Measurements from ENCODE around the gene THRB.
A peak's percentile ranks its signal among the peaks of the same experiment; 100 is the strongest.

The THRB gene

GRCh38 chr3:24195504-24196230 lies 299.0 kb downstream of the THRB start:
- H3K14ac ChIP-seq (ENCODE audit: low read length in 2 of 2) = no peak overlapping the region
- no peaks in the 10 kb centered on the region for H3K36me3 ChIP-seq (ENCODE audit: control insufficient read depth in 1 of 2, insufficient read depth in 2 of 2, low read depth in 1 of 2, low read length in 2 of 2)
- H3K9ac ChIP-seq (ENCODE audit: low read length) = no peak overlapping the region
- no peak overlapping the region for H2BK12ac ChIP-seq (ENCODE audit: low read length in 2 of 2)
- no peak overlapping the region for H2AFZ ChIP-seq (ENCODE audit: low read depth, low read length)
- H3K9me3 ChIP-seq (ENCODE audit: control insufficient read depth, low read length) = no peaks in the 10 kb centered on the region
- H3K23ac ChIP-seq (ENCODE audit: low read length in 2 of 2) = no peak overlapping the region
- no peak overlapping the region for H2BK15ac ChIP-seq (ENCODE audit: low read depth, poor library complexity, severe bottlenecking)
- H3K27ac ChIP-seq (ENCODE audit: low read length, poor library complexity, severe bottlenecking) = no peak overlapping the region
- no peak for DNase-seq
- H3K18ac ChIP-seq (ENCODE audit: low read depth in 1 of 2, low read length in 2 of 2) = peak overlapping the region in 1 of 2 experiments; percentile 7
- H3K79me1 ChIP-seq (replicated peaks; ENCODE audit: low read length, poor library complexity, severe bottlenecking) = peaks cover 2% of the 10 kb centered on the region
- H2BK120ac ChIP-seq (ENCODE audit: low read depth, low read length) = no peak overlapping the region
- no peak overlapping the region for H3K4ac ChIP-seq (ENCODE audit: low read depth in 1 of 2, low read length in 2 of 2)
- peak overlapping the region; percentile 11 for H3K4me2 ChIP-seq (ENCODE audit: low read length, poor library complexity, severe bottlenecking)
- H4K8ac ChIP-seq (ENCODE audit: low read length) = no peak overlapping the region
- H3K27me3 ChIP-seq (ENCODE audit: control insufficient read depth in 1 of 2, insufficient read depth in 1 of 2, low read length in 2 of 2) = no peaks in the 10 kb centered on the region
- H3K4me1 ChIP-seq (ENCODE audit: control insufficient read depth, insufficient read depth, low read depth, low read length) = no peaks in the 10 kb centered on the region
- H4K91ac ChIP-seq (ENCODE audit: low read length) = no peak overlapping the region
- H3K4me3 ChIP-seq (ENCODE audit: insufficient read depth in 1 of 2, low read depth in 1 of 2, low read length in 2 of 2) = no peak overlapping the region
- no peak overlapping the region for H2BK5ac ChIP-seq (ENCODE audit: low read depth, low read length, poor library complexity, severe bottlenecking)
- H2AK5ac ChIP-seq (ENCODE audit: low read length, severe bottlenecking) = peak overlapping the region; percentile 77

DNA sequence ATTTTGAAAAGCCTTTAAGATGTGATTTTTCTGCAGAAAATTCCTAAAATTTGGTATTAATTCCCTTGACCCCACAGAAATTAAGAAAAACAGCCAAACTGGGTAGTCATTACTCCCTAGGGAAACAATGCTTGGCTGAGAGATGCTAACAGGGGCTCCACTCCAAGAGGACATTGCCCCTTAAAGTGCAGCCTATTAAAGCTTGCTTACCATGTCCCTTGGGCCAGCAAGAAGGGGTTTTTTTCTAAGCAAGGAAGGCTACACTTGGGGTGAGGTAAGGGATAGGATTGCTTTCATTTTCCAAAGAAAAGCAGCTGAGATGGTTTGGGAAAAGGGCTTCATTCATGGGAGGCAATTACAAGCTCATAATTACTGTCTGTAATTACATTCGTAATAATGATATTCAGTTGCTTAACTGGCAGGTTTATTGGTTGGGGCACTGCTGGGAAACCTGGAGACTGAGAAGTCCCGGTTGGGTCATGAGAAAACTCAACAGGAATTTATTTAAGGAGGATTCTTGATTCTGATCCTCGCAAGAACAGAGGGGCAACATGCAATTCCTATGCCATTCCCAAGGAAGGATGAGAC lies 302.1 kb downstream of the THRB start:
- Histone ChIP-seq H3K4me1 (ENCODE audit: control insufficient read depth, insufficient read depth, low read depth, low read length) (no peaks in the 10 kb centered on the region), H2AK5ac (ENCODE audit: low read length, severe bottlenecking) (no peak overlapping the region), H3K23ac (ENCODE audit: low read length in 2 of 2) (no peak overlapping the region), H2BK5ac (ENCODE audit: low read depth, low read length, poor library complexity, severe bottlenecking) (no peak overlapping the region), H2AFZ (ENCODE audit: low read depth, low read length) (no peak overlapping the region), H3K79me1 (replicated peaks; ENCODE audit: low read length, poor library complexity, severe bottlenecking) (peaks cover 2% of the 10 kb centered on the region), H3K4me3 (ENCODE audit: insufficient read depth in 1 of 2, low read depth in 1 of 2, low read length in 2 of 2) (no peak overlapping the region), H3K4me2 (ENCODE audit: low read length, poor library complexity, severe bottlenecking) (no peak overlapping the region), H2BK120ac (ENCODE audit: low read depth, low read length) (no peak overlapping the region), H2BK15ac (ENCODE audit: low read depth, poor library complexity, severe bottlenecking) (no peak overlapping the region), H3K9ac (ENCODE audit: low read length) (no peak overlapping the region), H2BK12ac (ENCODE audit: low read length in 2 of 2) (no peak overlapping the region), H4K91ac (ENCODE audit: low read length) (no peak overlapping the region), H3K14ac (ENCODE audit: low read length in 2 of 2) (no peak overlapping the region), H3K27ac (ENCODE audit: low read length, poor library complexity, severe bottlenecking) (no peak overlapping the region), H3K36me3 (ENCODE audit: control insufficient read depth in 1 of 2, insufficient read depth in 2 of 2, low read depth in 1 of 2, low read length in 2 of 2) (no peaks in the 10 kb centered on the region), H3K18ac (ENCODE audit: low read depth in 1 of 2, low read length in 2 of 2) (no peak overlapping the region), H3K4ac (ENCODE audit: low read depth in 1 of 2, low read length in 2 of 2) (no peak overlapping the region), H3K27me3 (ENCODE audit: control insufficient read depth in 1 of 2, insufficient read depth in 1 of 2, low read length in 2 of 2) (no peaks in the 10 kb centered on the region), H3K9me3 (ENCODE audit: control insufficient read depth, low read length) (no peaks in the 10 kb centered on the region), H4K8ac (ENCODE audit: low read length) (no peak overlapping the region)
- 93% methylated on average over 3 of the region's 3 CpGs for WGBS
- DNase-seq = no peak

DNA sequence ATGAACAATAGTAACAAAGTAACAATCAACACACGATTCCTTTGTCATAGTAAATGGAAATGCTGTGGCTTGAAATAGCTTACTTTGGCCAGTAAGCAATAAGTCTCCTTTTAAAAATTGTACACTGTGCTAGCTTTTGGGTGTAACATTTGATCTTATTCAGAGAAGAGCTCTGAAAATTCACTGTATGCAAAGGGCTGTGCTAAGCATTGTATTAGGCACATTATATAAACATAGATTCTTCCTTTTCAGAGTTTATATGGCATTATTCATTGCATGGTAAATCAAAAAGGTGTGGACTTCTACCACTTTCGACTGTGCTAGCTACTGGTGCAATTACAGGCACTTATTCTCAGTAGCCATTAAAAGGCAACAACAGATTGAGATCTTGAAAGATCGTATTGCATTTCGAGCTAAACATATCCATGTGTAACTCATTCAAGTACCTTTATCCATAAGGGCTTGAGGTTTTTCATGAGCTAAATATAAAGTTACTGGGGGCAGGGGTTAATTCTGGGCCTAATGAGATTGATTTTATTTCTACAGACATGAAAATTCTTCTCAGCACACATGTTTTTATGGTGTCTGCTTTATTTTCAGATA lies 302.7 kb downstream of the THRB start:
- 100% methylated on average over 2 of the region's 4 CpGs for WGBS
- Histone ChIP-seq H3K4me1 (ENCODE audit: control insufficient read depth, insufficient read depth, low read depth, low read length) (no peaks in the 10 kb centered on the region), H3K14ac (ENCODE audit: low read length in 2 of 2) (no peak overlapping the region), H3K18ac (ENCODE audit: low read depth in 1 of 2, low read length in 2 of 2) (no peak overlapping the region), H3K36me3 (ENCODE audit: control insufficient read depth in 1 of 2, insufficient read depth in 2 of 2, low read depth in 1 of 2, low read length in 2 of 2) (no peaks in the 10 kb centered on the region), H3K9me3 (ENCODE audit: control insufficient read depth, low read length) (no peaks in the 10 kb centered on the region), H2AK5ac (ENCODE audit: low read length, severe bottlenecking) (no peak overlapping the region), H3K27me3 (ENCODE audit: control insufficient read depth in 1 of 2, insufficient read depth in 1 of 2, low read length in 2 of 2) (no peaks in the 10 kb centered on the region), H4K91ac (ENCODE audit: low read length) (no peak overlapping the region), H3K4ac (ENCODE audit: low read depth in 1 of 2, low read length in 2 of 2) (no peak overlapping the region), H3K23ac (ENCODE audit: low read length in 2 of 2) (no peak overlapping the region), H2BK15ac (ENCODE audit: low read depth, poor library complexity, severe bottlenecking) (no peak overlapping the region), H3K79me1 (replicated peaks; ENCODE audit: low read length, poor library complexity, severe bottlenecking) (peaks cover 2% of the 10 kb centered on the region), H3K4me2 (ENCODE audit: low read length, poor library complexity, severe bottlenecking) (no peak overlapping the region), H4K8ac (ENCODE audit: low read length) (no peak overlapping the region), H3K9ac (ENCODE audit: low read length) (no peak overlapping the region), H2BK12ac (ENCODE audit: low read length in 2 of 2) (no peak overlapping the region), H3K4me3 (ENCODE audit: insufficient read depth in 1 of 2, low read depth in 1 of 2, low read length in 2 of 2) (no peak overlapping the region), H2BK120ac (ENCODE audit: low read depth, low read length) (no peak overlapping the region), H2AFZ (ENCODE audit: low read depth, low read length) (no peak overlapping the region), H3K27ac (ENCODE audit: low read length, poor library complexity, severe bottlenecking) (no peak overlapping the region), H2BK5ac (ENCODE audit: low read depth, low read length, poor library complexity, severe bottlenecking) (no peak overlapping the region)
- DNase-seq = no peak

GRCh38 chr3:24190256-24190655 lies 304.4 kb downstream of the THRB start:
- no peak overlapping the region for H2AFZ ChIP-seq (ENCODE audit: low read depth, low read length)
- H2AK5ac ChIP-seq (ENCODE audit: low read length, severe bottlenecking) = no peak overlapping the region
- no peak overlapping the region for H3K9ac ChIP-seq (ENCODE audit: low read length)
- H3K18ac ChIP-seq (ENCODE audit: low read depth in 1 of 2, low read length in 2 of 2) = no peak overlapping the region
- H3K9me3 ChIP-seq (ENCODE audit: control insufficient read depth, low read length) = no peaks in the 10 kb centered on the region
- 96% methylated on average over 8 of the region's 8 CpGs for WGBS
- no peaks in the 10 kb centered on the region for H3K36me3 ChIP-seq (ENCODE audit: control insufficient read depth in 1 of 2, insufficient read depth in 2 of 2, low read depth in 1 of 2, low read length in 2 of 2)
- H4K91ac ChIP-seq (ENCODE audit: low read length) = no peak overlapping the region
- H2BK5ac ChIP-seq (ENCODE audit: low read depth, low read length, poor library complexity, severe bottlenecking) = no peak overlapping the region
- H4K8ac ChIP-seq (ENCODE audit: low read length) = no peak overlapping the region
- H3K4ac ChIP-seq (ENCODE audit: low read depth in 1 of 2, low read length in 2 of 2) = no peak overlapping the region
- H3K27me3 ChIP-seq (ENCODE audit: control insufficient read depth in 1 of 2, insufficient read depth in 1 of 2, low read length in 2 of 2) = no peaks in the 10 kb centered on the region
- no peak overlapping the region for H3K23ac ChIP-seq (ENCODE audit: low read length in 2 of 2)
- no peaks in the 10 kb centered on the region for H3K79me1 ChIP-seq (replicated peaks; ENCODE audit: low read length, poor library complexity, severe bottlenecking)
- H2BK15ac ChIP-seq (ENCODE audit: low read depth, poor library complexity, severe bottlenecking) = no peak overlapping the region
- H3K27ac ChIP-seq (ENCODE audit: low read length, poor library complexity, severe bottlenecking) = no peak overlapping the region
- no peak overlapping the region for H2BK12ac ChIP-seq (ENCODE audit: low read length in 2 of 2)
- H3K4me2 ChIP-seq (ENCODE audit: low read length, poor library complexity, severe bottlenecking) = no peak overlapping the region
- no peak overlapping the region for H3K4me3 ChIP-seq (ENCODE audit: insufficient read depth in 1 of 2, low read depth in 1 of 2, low read length in 2 of 2)
- H3K4me1 ChIP-seq (ENCODE audit: control insufficient read depth, insufficient read depth, low read depth, low read length) = peaks cover 1% of the 10 kb centered on the region
- H3K14ac ChIP-seq (ENCODE audit: low read length in 2 of 2) = no peak overlapping the region
- no peak for DNase-seq
- no peak overlapping the region for H2BK120ac ChIP-seq (ENCODE audit: low read depth, low read length)
